NCI-H526 (cell line): ENCODE data around the gene NFE2.
"Not testable (repeated sequence)": the region's sequence is repeated elsewhere in the genome, so short reads cannot be mapped to it uniquely, and the experiment has no call there.

ENCODE experiments used
- DNase-seq, 2 experiments: peaks; one replicate each; lab custom pipeline; 2025; lab: John Stamatoyannopoulos, UW

The NFE2 gene

DNA sequence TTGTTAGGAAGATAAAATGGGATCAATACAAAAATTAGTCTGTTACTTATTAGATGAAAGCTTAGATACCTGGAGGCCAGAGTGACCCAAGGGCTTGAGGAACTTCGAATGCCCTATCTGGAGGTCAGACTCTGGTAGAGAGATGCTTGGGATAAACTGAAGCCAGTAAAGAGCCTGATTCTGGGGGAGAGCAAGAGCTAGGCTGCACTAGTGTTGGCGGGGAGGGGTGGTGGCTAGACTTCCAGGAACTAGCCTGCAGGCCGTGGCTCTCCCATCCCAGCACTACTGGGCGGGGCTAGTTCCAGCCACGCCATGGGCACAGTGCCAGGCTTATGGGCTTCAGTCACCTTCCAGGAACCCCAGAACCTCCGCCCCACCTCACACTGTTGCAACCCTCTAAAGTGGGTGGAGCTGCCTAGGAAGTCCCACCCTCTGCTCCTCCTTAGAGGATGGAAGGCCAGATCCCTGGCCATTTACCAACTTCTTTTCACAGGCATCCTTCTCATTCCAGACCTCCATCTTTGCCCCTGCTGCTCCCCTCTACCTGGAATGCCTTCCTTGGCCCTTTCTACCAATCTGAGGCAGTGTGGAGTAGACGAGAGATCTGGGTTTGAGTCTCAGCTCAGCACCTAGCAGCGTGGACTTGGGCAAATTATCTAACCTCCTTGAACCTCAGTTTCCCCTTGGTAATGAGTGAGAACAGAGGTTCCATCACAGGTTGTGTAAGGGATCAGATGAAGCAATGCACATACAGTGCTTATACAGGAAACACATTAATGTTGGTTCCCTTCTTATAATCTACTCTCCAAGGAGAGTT lies 6.3 kb upstream of the NFE2 start:
- peak in 1 of 2 experiments; percentile 25 for DNase-seq

DNA sequence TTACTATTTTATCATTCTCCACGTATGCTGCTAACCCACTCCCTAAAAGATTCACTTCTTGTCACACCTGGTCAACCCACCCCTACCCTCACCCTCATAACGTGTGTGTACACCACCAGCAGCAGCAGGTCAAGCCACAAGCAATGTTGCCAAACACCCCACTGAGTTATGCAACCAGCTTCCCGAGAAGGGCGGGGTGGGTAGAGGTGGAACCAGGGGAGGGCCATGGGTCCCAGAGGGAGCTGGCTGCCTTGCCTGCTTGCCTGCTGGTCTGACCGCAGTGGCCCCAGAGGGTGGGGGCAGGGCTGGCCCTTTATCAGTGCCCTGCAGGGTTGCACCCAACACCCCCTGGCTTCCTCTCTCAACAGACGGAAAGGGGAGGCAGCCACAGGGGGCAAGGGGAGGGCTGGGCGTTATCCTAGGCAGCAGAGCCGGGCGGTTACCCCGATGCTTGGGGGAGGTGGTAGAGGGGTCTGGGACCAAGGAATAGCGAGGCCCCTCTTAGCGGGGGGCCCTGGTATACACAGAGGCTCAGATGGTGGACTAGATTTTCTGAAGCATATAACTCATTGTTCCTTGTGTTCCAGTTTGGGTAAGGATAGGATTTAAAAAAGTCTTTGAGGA lies 3.5 kb upstream of the NFE2 start:
- peak in 1 of 2 experiments; percentile 42 for DNase-seq

DNA sequence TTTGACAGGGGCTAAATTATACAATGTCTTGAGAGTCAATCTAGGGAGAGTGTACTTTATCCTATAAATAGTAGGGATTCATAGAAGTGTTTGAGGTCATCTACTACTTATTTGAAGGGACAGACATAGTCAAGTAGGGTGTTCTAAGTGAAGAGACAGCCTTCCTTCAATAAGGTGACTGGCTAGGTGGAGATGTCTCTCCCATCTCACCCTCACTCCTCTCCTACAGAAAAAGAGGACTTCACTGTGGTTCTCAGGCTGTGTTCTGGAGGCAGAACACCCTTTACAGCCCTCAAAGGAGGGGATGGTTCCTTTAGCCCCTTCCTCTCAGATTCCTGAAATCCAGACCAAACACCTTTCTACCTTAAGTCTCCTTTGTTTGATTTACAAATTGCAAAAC lies 2.8 kb upstream of the NFE2 start:
- no peak for DNase-seq

DNA sequence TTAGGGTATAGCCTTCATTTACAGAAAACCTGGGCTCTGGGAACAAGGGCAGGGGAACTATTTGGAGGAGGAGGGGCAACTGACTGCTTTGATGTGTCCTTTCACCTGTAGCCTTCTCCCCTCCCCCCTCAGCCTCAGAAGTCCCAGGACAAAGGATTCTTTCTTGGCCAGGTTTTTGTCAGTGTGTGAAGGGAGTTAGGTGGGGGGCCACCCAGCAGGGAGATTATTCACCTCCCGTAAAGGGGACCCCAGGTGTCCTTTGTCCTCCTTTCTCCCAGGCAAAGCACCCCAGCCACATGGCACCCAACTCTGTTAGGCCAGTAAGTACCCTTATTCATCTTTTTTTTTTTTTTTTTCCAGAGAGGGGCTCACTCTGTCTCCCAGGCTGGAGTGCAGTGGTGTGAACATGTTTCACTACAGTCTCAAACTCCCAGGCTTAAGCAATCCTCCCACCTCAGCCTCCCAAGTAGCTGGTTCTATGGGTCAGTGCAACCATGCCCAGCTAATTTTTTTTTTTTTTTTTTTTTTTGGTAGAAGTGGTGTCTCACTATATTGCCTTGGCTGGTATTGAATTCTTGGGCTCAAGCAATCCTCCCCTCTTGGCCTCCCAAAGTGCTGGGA lies 723 bp upstream of the NFE2 start:
- DNase-seq, result no peak

- no peak for DNase-seq
These were observed 537 bp downstream of the NFE2 start for GRCh38 chr12:54300225-54300731.

GRCh38 chr12:54299515-54300224 lies 1.1 kb downstream of the NFE2 start:
- no peak for DNase-seq

DNA sequence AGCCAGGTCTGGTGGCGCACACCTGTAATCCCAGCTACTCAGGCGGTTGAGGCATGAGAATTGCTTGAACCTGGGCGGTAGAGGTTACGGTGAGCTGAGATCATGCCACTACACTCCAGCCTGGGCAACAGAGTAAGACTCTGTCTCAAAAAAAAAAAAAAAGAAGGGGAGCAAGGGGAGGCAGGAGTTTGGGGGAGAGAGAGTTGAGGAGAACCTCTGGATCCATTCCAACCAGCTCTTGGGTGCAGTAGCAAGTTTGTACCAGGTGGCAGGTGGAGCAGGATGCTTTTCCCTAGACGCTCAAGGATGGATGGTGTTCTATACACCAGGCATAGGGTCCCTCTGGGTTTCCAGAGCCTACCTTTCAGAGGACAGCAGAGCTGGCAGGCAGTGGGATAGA lies 1.9 kb downstream of the NFE2 start:
- no peak for DNase-seq

- DNase-seq, result no peak
These were observed 4.3 kb downstream of the NFE2 start for GRCh38 chr12:54296393-54297099.

DNA sequence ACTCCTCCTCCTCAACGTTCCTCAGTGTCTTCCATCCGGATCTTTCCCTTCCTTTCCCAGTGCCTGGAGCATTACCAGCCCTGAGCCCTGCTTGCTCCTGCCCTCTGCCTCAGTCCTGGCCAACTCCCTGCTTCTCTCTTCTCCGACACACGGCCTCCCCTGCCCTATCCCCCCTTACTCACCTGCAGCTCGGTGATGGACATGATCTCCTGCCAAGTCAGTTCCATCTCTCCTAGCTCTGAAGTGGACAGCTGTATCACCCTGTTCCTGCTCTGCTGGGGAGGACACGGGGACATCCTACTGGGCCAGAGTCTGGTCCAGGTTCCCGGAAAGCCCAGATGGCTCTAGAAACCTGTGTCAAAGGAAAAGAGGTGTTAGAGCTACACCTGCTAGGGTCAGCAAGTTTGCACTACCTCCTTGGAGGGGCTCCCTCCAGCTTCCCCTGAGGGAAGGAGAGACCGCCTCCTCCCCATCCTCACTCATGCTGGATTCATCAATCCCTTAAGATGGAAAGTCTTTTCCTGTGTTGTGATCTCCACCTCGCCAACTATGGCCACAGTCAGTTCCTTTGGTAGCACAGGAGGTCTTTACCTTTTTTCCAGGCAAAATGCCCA lies 5.8 kb downstream of the NFE2 start:
- no peak for DNase-seq

DNA sequence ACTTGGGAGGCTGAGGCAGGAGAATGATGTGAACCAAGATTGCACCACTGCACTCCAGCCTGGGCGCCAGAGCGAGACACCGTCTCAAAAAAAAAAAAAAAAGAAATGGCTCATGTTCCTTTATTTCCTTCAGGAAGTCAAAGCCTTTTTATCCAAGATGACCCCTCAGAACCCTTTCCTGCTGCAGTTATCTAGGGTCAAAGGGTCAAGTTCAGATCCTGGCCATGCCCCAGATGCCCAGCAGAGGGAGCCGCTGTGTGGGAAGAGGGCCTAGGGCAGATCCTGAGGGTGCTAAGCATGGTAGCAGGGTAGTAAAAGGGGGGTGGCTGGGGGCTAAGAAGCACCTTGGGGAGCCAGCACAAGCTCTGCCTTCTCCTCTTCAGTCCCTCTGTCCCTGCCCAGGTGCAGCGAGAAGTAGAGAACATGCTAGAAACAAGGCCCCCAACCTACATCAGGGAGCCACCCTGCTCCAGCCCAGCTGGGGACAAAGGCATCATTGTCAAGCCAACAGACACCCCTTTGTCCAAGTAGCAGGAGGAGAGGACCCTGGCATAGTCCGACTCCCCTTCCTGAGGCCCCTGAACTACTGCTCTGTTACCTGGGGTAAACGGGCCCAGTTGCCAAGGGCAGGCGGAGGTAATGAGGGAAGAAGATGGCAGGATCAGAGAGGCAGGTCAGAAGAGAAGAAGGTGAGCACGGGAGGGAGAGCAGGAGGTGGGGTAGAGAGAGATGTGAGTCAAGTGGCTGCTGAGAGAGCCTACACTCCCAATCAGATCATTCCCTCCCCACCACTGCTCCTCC lies 6.5 kb downstream of the NFE2 start:
- peak in 1 of 2 experiments; percentile 68 for DNase-seq

DNA sequence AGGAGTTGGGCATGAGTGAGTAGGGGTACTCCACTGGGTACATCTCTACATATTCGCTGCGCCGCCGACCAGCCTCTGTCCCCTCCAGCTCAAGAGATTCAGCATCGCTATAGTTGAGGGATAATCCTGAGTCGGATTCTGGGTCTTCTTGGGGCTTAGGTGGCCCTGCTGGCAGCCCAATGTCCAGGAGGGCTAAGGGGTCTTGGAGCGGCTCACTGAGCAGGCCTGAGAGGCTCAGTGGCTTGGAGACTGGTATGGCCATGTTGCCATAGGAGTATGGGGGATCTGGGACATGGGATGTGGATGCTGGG lies 7.9 kb downstream of the NFE2 start:
- no peak for DNase-seq

DNA sequence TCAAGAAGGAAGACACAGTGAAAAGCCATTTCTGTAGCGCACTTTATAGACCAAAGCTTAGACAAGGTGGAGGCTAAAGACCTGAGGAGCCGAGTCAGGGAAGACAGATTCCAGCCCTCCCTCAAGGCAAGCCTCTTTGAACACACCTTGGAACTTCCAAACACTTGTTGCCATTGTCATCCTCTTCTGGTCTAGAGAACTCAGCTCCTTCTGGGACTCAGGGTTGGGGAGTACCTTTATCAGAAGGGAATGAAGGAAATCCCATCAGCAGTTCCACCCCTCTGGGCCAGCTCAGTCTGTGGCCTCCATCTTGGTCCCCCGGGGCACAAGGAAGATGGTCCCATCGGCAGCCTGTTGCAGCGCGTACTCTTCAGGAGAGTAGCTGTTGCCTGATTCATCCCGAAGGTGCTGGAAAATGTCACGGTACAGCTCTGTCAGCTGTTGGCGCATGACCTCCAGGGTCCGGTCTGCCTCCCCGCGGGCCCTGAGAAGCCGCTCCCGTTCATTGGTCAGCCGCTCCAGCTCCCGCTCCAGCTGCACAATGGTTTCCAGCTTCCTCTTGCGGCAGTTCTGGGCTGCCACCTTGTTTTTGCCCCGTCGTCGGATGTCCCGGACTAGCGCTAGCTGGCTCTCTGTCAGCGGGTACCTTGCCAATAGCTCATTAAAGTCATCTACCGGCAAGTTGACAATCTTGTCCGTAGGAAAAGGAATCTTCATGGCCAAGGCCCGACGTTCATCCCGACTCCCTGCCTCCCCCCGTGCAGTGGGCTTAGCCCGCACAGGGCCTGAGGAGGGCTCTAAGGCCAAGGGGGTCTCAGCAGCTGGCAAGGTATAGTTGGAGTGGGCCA lies 8.5 kb downstream of the NFE2 start:
- no peak for DNase-seq

- DNase-seq, result no peak
These were observed 13.3 kb downstream of the NFE2 start for GRCh38 chr12:54287261-54288157.

GRCh38 chr12:54286042-54287030 lies 14.5 kb downstream of the NFE2 start:
- DNase-seq, result no peak

DNA sequence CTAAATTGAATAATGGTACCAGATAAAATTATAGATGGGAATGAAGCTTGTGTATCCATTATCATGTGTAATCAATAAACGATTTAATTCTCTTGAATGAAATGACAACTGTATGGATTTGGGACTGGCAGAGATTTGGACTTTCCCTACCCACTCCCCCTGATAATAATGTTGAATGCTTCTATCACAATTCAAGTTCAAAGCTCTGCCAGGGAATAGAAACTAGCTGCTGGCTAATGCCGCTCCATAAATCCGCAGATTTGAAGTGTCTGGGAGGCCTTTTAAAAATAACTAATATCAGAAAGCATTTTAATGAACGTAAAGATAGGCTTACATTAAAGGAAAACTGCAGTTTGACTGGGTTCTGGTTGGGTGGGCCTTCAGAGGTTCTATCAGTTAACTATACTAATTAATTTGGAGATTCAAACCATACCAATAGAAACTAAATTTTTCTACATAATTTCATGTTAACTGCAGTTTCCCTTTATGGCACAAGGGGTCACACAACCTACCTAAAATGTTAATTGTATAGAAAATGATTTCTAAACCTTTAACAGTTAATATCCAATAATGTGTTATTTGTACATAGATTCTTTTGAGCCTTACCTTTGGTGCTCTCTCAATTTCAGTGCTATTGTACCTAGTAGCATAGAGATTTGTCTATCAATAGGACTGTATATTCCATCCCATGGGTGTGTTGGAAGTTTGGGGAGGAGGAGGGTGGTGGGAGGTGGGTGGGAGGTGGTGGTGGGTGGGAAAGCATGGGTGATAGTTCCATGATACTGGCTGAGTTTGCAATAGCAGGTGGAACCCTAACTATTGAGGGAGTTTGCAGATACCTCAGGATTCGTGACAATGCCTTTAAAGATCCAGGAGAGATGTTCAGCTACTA lies 15.4 kb downstream of the NFE2 start:
- DNase-seq, result no peak

- DNase-seq, result not testable (repeated sequence)
These were observed 16.6 kb downstream of the NFE2 start for GRCh38 chr12:54284070-54284780.
